Spinal cord (tissue), 10 donors: ENCODE measurements around the gene GIPC2. TPM values are rescaled to one million over a fixed set of nuclear protein-coding genes. Genes with fewer than 3 reads are reported as not detected.
"Not testable (repeated sequence)": the region's sequence is repeated elsewhere in the genome, so short reads cannot be mapped to it uniquely, and the experiment has no call there.

Source experiments
- DNase-seq, 6 donors: peaks; one replicate each; pipeline versions ENCODE4 v3.0.0 to v3.0.0-alpha.2; 2013 to 2015; ENCODE audit warnings: low spot score in 6 of 6, low read depth in 4 of 6
- H3K27ac ChIP-seq: one replicate; pipeline ENCODE4 v1.5.1; 2013; ENCODE audit warnings: low read depth, low read length, control low read depth
- H3K27me3 ChIP-seq: one replicate; pipeline ENCODE4 v1.6.1; 2013; ENCODE audit warnings: low read length; ENCODE audit not compliant: control insufficient read depth, insufficient read depth
- H3K36me3 ChIP-seq: one replicate; pipeline ENCODE4 v1.6.1; 2013; ENCODE audit warnings: low read length; ENCODE audit not compliant: control insufficient read depth, insufficient read depth
- H3K4me1 ChIP-seq: one replicate; pipeline ENCODE4 v1.6.1; 2013; ENCODE audit warnings: low read length; ENCODE audit not compliant: control insufficient read depth, insufficient read depth
- H3K4me3 ChIP-seq: one replicate; pipeline ENCODE4 v1.5.1; 2013; ENCODE audit warnings: low read depth, low read length, control low read depth
- H3K9me3 ChIP-seq: one replicate; pipeline ENCODE4 v1.6.1; 2013; ENCODE audit warnings: low read length; ENCODE audit not compliant: control insufficient read depth, insufficient read depth
- WGBS: methylation state at CpG from one replicate; pipeline ENCODE4 v1.1.5; 2013; ENCODE audit warnings: missing lambda C conversion rate; ENCODE audit not compliant: insufficient coverage; 5-methylcytosine and 5-hydroxymethylcytosine counted together
- polyA plus RNA-seq, 2 donors: library from polyadenylated mRNA; unstranded; fragments of 120-200 nt; gene quantifications; one replicate each; pipeline ENCODE4 v1.2.1, GENCODE V29; 2013; ENCODE audit not compliant: insufficient read length in 2 of 2
- total RNA-seq, 2 donors: library from RNA; depleted of rRNA in 1 of 2; stranded (reverse); fragments of 120-200 nt in 1 of 2; fragments of >200 nt in 1 of 2; gene quantifications; one replicate each; pipeline versions ENCODE4 v1.2.3 to v1.2.4, GENCODE V29; 2013 to 2014
- donor health status: healthy.

Gene GIPC2
- total and polyA plus RNA-seq, 4 donors: 0.41 to 1.5 (median 1.1) TPM

DNA sequence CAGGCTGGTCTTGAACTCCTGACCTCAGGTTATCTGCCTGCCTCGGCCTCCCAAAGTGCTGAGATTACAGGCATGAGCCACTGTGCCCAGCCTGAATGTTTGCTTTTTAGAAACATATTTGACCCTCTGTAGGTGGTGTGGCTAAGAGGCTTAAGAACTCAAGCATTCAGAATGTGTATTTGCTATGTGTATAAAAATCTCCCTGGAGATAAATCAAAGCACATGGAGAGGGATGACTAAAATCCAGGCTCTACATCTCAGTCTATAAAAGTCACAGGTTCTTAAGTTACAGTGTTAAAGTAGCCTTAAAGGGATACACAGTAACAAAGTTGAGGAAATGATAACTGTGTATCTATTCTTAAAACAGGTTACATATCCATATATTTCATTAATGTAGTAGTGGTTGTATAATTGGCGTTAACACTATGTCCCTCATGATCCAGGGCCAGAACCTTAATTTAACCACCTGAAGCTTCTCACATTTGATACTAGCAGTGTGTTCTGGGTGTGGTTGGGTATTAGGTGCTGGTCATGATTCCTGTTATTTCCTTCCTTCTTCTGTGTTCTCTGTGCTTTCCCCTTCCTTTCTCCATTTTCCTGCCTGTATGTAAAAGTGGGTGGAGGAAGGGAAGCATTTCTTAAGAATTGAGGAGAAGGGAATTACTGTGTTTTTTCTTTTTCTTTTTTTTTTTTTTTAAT lies 16.2 kb downstream of the GIPC2 start:
- Histone ChIP-seq H3K27ac (no peak overlapping the region), H3K36me3 (no peaks in the 10 kb centered on the region), H3K9me3 (no peaks in the 10 kb centered on the region), H3K4me3 (no peak overlapping the region), H3K4me1 (no peaks in the 10 kb centered on the region), H3K27me3 (no peaks in the 10 kb centered on the region)
- WGBS: 88% methylated on average over 1 of the region's 2 CpGs
- DNase-seq: no peak

DNA sequence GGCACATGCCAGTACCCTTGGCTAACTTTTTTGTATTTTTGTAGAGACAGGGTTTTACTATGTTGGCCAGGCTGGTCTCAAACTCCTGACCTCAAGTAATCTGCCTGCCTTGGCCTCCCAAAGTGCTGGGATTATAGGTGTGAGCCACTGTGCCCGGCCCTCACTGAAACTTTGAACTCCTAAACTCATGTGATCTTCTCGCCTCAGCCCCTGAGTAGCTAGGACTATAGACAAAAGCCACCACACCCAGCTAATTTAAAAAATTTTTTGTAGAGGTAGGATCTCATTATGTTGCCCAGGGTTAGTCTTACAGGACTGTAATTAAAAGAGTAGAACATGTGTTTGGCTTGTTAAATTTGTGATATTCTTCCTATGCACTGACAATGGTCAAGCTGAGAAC lies 19.1 kb downstream of the GIPC2 start:
- not testable (repeated sequence) for H3K4me1 ChIP-seq, H3K27ac ChIP-seq, H3K9me3 ChIP-seq, H3K36me3 ChIP-seq, DNase-seq, H3K27me3 ChIP-seq, H3K4me3 ChIP-seq
- WGBS: no CpG with 5 or more reads among the region's 2 CpGs

DNA sequence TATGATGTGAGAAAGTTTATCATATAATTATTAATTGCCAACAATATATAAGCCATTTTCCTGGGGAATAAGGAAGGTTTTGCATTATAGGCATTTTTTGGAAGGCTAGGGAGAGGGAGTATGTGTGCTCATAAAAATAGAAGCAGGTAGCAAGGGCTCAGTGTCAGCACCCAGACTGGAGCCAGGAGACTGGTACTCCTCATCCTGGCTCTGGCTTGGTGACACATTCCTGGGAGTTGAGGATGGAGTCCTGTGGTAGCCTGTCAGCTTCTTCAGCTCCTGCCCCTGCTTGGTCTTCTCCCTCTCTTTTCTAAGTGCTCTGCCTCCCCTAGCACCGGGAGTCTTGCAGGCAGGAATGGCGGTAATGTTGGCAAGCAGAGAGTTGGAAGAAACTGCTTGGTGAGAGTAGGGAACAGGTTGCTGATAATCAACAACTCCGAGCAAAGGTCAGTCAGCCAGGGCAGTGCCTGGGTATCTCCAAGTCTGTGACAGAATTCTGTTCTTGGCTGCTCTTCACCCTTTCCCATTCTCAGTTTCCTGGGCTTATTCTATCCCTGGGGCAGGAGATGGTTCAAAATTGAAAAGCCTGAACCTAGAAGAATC lies 23.0 kb downstream of the GIPC2 start:
- Histone ChIP-seq H3K27ac (no peak overlapping the region), H3K27me3 (no peaks in the 10 kb centered on the region), H3K36me3 (no peaks in the 10 kb centered on the region), H3K4me1 (no peaks in the 10 kb centered on the region), H3K4me3 (no peak overlapping the region), H3K9me3 (no peaks in the 10 kb centered on the region)
- 100% methylated on average over 1 of the region's 3 CpGs for WGBS
- no peak for DNase-seq

DNA sequence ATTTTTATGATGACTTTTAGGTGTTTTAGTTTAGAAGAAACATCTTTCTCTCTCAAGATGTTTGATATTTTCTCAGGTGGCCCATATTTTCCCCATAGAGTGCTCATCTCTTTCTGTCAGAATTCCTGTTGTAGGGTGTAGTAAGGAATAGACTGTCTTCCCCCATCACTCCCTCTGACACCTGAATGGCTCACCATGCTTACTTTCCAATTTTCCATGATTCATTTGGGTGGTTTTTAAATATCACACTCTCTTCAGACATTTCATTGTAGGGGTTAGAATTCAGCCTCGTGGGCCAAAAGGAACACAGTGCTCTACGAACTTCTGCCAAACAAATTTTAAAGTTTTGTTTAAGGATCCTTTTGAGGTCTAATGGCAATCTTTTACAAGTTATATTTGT lies 24.0 kb downstream of the GIPC2 start:
- DNase-seq: no peak
- no peaks in the 10 kb centered on the region for H3K4me1 ChIP-seq
- H3K36me3 ChIP-seq: no peaks in the 10 kb centered on the region
- no peaks in the 10 kb centered on the region for H3K9me3 ChIP-seq
- WGBS: no CpG with 5 or more reads among the region's 2 CpGs
- no peaks in the 10 kb centered on the region for H3K27me3 ChIP-seq
- H3K4me3 ChIP-seq: no peak overlapping the region
- no peak overlapping the region for H3K27ac ChIP-seq

DNA sequence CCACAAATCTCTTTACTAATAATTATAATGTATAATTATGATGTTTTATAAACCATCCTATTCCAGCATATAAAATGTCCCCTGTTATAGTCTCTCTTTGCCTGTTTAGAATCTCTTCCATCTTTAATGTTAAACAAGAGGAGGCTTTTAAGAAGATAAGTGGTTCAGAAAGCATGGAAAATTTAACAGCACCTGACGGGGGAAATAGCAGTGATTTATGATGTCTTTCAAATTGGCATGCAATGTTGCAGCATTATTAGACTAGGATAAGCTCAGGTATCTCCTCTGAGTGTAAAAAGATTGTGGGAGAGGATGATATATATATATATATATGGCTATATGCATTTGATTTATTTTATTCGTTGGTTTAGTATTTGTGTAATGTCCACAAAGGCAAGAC lies 24.4 kb downstream of the GIPC2 start:
- Histone ChIP-seq H3K27me3 (no peaks in the 10 kb centered on the region), H3K4me3 (no peak overlapping the region), H3K9me3 (no peaks in the 10 kb centered on the region), H3K36me3 (no peaks in the 10 kb centered on the region), H3K4me1 (no peaks in the 10 kb centered on the region), H3K27ac (no peak overlapping the region)
- WGBS: 43% methylated on average over 1 of the region's 2 CpGs
- peak in 1 of 6 donors; percentile 20 for DNase-seq

DNA sequence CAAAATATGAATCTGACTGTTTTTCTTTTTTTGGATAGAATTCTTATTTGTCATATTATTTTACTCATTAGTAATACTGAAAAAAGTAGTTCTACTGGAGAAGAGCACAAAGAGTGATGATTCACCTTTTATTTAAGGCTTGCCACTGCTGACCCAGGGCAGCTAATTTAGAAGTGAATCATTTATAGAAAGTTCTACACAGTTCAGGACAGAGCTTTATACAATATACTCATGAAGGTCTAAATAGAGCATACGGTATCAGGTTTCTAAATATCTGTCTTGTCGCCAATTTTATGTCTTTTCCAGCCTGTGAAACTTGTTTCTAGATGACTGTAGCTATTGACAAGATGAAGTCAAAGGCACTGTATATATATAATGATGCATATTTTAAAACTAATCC lies 25.0 kb downstream of the GIPC2 start:
- WGBS: no CpG with 5 or more reads among the region's 2 CpGs
- H3K27ac ChIP-seq: no peak overlapping the region
- DNase-seq: no peak
- no peaks in the 10 kb centered on the region for H3K9me3 ChIP-seq
- no peaks in the 10 kb centered on the region for H3K36me3 ChIP-seq
- H3K4me3 ChIP-seq: no peak overlapping the region
- no peaks in the 10 kb centered on the region for H3K4me1 ChIP-seq
- H3K27me3 ChIP-seq: no peaks in the 10 kb centered on the region

DNA sequence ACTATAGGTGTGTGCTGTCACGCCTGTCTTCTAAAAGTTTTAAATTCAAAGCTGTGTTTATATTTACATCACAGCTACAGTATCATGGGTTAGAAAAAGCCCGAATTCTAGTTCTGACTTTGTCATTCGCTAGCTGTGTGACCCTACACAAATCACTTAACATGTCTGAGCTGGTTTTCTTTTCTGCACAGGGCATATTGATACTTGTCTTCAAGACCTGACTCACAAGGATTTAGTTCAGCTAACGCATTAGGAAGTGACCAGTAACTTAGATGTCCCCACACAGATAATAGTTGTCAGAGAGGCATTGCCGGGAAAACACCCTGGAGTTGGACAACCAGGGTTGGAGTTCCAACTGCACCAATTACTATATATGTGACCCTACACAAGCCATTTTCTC lies 25.9 kb downstream of the GIPC2 start:
- Histone ChIP-seq H3K27me3 (no peaks in the 10 kb centered on the region), H3K4me3 (no peak overlapping the region), H3K9me3 (no peaks in the 10 kb centered on the region), H3K27ac (no peak overlapping the region), H3K36me3 (no peaks in the 10 kb centered on the region), H3K4me1 (no peaks in the 10 kb centered on the region)
- WGBS: 90% methylated on average over 2 of the region's 5 CpGs
- no peak for DNase-seq

DNA sequence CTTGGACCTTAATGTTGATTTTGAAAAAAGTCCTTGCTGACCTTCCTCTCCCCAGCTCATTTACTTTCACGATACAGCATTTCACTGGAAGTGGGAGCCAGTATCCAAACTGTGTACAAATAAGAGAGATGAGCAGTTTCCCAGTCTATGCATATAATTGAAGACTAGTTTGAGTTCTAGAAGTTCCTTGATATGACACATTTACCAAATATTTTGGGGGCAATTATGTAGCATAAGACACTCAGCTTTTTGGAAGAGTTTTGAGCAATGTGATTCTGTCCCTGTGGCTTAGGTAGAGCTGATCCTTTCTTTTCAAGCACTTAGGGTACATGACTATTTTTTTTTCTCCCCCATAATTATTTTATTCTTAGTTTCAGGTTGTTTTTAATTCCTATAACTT lies 26.4 kb downstream of the GIPC2 start:
- Histone ChIP-seq H3K9me3 (no peaks in the 10 kb centered on the region), H3K36me3 (no peaks in the 10 kb centered on the region), H3K27ac (no peak overlapping the region), H3K4me3 (no peak overlapping the region), H3K4me1 (no peaks in the 10 kb centered on the region), H3K27me3 (no peaks in the 10 kb centered on the region)
- DNase-seq: no peak
- no CpG with 5 or more reads among the region's 1 CpG for WGBS

DNA sequence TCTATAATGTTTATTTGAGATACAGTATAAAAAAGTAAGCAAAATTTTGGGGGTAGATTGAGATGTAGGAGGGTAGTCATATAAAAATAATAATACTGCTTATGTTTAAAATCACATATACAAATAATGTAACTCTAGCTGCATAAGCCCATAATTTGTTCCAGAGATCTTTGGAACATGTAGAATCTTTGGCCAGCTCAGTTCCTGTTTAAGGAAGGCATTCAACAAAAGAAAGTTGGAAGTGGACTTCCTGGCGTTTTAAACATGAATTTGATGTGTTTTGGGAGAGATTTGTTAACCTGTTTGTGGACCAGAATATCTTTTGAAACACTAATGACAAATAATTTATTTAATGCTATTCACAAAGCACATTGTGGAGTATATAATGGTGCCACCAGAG lies 27.7 kb downstream of the GIPC2 start:
- no peak for DNase-seq
- H3K27me3 ChIP-seq: no peaks in the 10 kb centered on the region
- no peaks in the 10 kb centered on the region for H3K36me3 ChIP-seq
- no peak overlapping the region for H3K27ac ChIP-seq
- no peaks in the 10 kb centered on the region for H3K9me3 ChIP-seq
- no peaks in the 10 kb centered on the region for H3K4me1 ChIP-seq
- no peak overlapping the region for H3K4me3 ChIP-seq
- WGBS: no CpG with 5 or more reads among the region's 1 CpG

DNA sequence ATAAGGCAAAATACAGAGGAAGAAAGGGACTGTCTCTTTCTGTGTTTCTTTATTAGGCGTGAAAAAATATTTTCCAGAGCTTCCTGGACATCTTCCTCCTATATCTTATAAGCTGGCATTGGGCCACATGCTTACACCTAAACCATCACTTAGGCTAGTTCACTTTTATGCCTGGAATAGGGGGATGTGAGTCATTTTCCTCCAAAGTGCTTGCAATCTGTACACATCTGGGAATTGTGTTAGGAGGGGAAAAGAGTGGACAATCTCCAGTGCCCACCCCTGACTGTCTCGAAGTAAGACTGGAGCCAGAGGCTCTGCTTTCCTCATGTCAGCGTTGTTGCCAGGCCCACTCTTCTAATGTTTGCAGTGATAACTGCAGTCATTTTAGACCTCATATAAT lies 29.9 kb downstream of the GIPC2 start:
- Histone ChIP-seq H3K9me3 (no peaks in the 10 kb centered on the region), H3K36me3 (no peaks in the 10 kb centered on the region), H3K4me1 (no peaks in the 10 kb centered on the region), H3K4me3 (no peak overlapping the region), H3K27me3 (no peaks in the 10 kb centered on the region), H3K27ac (no peak overlapping the region)
- no peak for DNase-seq
- WGBS: 71% methylated on average over 1 of the region's 3 CpGs
